ENCODE results near the gene TGFBR2.

TGFBR2 gene

DNA sequence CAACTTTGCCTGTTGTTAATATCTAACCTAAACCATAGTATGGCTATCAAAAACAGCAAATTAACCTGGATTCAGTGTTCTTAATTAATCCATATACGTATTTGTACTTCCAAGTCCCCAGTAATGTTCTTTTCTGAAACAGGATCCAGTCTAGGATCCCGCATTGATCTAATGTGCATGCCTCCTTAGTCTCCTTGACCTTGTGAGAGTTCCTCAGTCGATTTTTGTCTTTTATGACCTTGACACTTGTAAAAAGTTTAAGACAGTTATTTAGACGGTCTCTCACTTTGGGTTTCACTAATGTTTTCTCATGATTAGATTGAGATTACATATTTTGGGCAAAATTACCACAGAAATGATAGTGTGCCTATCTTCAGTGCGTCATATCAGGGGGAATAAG, 69.4 kb downstream of the TGFBR2 start (continued):
- TF ChIP-seq, protein P1, sequence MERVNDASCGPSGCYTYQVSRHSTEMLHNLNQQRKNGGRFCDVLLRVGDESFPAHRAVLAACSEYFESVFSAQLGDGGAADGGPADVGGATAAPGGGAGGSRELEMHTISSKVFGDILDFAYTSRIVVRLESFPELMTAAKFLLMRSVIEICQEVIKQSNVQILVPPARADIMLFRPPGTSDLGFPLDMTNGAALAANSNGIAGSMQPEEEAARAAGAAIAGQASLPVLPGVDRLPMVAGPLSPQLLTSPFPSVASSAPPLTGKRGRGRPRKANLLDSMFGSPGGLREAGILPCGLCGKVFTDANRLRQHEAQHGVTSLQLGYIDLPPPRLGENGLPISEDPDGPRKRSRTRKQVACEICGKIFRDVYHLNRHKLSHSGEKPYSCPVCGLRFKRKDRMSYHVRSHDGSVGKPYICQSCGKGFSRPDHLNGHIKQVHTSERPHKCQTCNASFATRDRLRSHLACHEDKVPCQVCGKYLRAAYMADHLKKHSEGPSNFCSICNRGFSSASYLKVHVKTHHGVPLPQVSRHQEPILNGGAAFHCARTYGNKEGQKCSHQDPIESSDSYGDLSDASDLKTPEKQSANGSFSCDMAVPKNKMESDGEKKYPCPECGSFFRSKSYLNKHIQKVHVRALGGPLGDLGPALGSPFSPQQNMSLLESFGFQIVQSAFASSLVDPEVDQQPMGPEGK (tag by site-specific recombination; IDR thresholded peaks at IDR 0.05), result no peak
- no peak for TF ChIP-seq OSR2 (tag by site-specific recombination; IDR thresholded peaks at IDR 0.05)
- TF ChIP-seq ZNF530 (tag by site-specific recombination; IDR thresholded peaks at IDR 0.05; ENCODE audit: low read depth), result no peak
- no peak for TF ChIP-seq YY2 (tag by site-specific recombination; IDR thresholded peaks at IDR 0.05)
- TF ChIP-seq ZNF335 (tag by site-specific recombination; conservative IDR thresholded peaks at IDR 0.05), result no peak
- no peak for TF ChIP-seq ZNF600 (tag by site-specific recombination; IDR thresholded peaks at IDR 0.05)
- no peak for TF ChIP-seq HOXD13 (CRISPR knock-in tag; IDR thresholded peaks at IDR 0.05; ENCODE audit: borderline replicate concordance)

DNA sequence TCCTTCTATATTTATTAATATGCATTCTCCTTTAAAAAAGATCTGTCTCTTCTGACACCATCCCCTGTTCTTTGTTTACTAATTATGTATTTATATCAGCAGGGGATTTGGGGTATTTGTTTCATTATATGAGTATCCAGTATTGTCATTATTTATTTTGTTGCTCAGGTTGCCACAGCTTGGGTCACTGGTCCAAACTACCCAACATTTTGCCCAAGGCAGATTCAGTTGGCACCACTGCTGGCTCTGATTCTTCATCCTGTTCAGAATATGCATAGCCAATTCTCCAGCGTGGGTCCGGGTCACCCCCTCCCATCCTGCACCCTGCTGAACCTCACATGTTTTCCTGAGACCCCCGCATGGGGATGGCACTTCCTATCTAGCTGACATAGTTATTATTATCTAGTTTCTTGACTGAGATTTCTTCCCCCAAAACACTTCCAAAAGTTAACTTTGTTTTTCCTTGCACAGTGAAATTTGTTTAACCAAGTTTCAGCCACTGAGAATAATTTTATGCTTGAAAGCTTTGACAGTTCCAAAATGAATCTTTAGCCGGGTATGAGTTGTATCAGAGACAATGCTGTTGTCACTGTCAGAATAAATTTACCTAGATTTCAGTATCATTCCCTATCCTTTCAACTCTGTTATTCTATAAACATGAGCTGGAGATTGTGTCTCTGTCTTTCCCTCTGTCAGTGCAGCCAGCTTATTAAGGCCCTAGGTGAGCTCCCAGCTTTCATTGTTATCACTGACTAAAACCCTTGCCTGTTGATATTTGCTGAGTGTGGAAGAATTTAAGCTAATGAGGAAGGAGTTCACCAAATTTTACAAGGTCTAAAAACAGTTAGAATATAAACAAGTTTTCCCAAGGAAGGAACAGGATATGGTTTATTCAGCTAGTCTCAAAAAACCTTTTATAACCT, 70.3 kb downstream of the TGFBR2 start:
- ChIA-PET POLR2A (no interaction called here), CTCF (no interaction called here)
- TF ChIP-seq ZNF324 (tag by site-specific recombination; IDR thresholded peaks at IDR 0.05) (no peak), ZNF701 (tag by site-specific recombination; IDR thresholded peaks at IDR 0.05) (no peak), ZNF521 (tag by site-specific recombination; IDR thresholded peaks at IDR 0.05) (no peak), WT1 (tag by site-specific recombination; IDR thresholded peaks at IDR 0.05) (no peak), ZNF391 (tag by site-specific recombination; IDR thresholded peaks at IDR 0.05; ENCODE audit: borderline replicate concordance, low read depth) (no peak), ZNF510 (tag by site-specific recombination; IDR thresholded peaks at IDR 0.05; ENCODE audit: insufficient replicate concordance) (no peak), ZNF121 (tag by site-specific recombination; IDR thresholded peaks at IDR 0.05) (no peak)
- Histone ChIP-seq H3K4me3 (ENCODE audit: low read depth, low read length) (no peak overlapping the region), H3K9me3 (ENCODE audit: control insufficient read depth, insufficient read depth, low read depth, low read length) (no peaks in the 10 kb centered on the region), H3K27ac (ENCODE audit: extremely low read depth, low read depth, low read length) (no peak overlapping the region), H3K4me1 (ENCODE audit: control insufficient read depth, insufficient read depth, low read length) (no peaks in the 10 kb centered on the region), H3K36me3 (ENCODE audit: control insufficient read depth in 2 of 2, insufficient read depth in 1 of 2, low read length in 2 of 2) (peaks cover 0 to 42% of the 10 kb centered on the region in 2 experiments; a peak in 1 of 3 replicates)

DNA sequence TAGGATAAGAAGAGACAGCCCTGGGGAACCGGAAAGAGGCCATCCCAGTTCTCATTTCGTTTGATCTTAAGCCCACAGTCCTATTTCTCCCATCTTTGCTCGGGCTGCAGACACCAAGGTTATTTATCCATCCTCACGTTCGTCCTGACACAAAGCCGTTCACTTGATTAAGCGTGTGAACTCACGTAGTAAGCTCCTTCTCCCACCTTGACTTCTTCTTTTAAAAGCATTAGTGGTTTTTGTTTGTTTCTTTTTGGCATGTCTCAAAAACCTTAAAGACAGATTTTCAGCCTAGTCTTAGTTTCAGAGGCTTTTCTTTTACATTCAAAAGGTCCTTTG, 70.9 kb downstream of the TGFBR2 start:
- CTCF ChIA-PET, result no interaction called here
- Histone ChIP-seq H3K9me3 (ENCODE audit: control insufficient read depth, insufficient read depth, low read depth, low read length) (no peaks in the 10 kb centered on the region), H3K27ac (ENCODE audit: extremely low read depth, low read depth, low read length) (no peak overlapping the region), H3K4me1 (ENCODE audit: control insufficient read depth, insufficient read depth, low read length) (no peaks in the 10 kb centered on the region), H3K36me3 (ENCODE audit: control insufficient read depth in 2 of 2, insufficient read depth in 1 of 2, low read length in 2 of 2) (peaks cover 0 to 36% of the 10 kb centered on the region in 2 experiments; a peak in 1 of 3 replicates), H3K4me3 (ENCODE audit: low read depth, low read length) (no peak overlapping the region)
- no peak for TF ChIP-seq ZNF184 (tag by site-specific recombination; IDR thresholded peaks at IDR 0.05)
- TF ChIP-seq, protein P2, sequence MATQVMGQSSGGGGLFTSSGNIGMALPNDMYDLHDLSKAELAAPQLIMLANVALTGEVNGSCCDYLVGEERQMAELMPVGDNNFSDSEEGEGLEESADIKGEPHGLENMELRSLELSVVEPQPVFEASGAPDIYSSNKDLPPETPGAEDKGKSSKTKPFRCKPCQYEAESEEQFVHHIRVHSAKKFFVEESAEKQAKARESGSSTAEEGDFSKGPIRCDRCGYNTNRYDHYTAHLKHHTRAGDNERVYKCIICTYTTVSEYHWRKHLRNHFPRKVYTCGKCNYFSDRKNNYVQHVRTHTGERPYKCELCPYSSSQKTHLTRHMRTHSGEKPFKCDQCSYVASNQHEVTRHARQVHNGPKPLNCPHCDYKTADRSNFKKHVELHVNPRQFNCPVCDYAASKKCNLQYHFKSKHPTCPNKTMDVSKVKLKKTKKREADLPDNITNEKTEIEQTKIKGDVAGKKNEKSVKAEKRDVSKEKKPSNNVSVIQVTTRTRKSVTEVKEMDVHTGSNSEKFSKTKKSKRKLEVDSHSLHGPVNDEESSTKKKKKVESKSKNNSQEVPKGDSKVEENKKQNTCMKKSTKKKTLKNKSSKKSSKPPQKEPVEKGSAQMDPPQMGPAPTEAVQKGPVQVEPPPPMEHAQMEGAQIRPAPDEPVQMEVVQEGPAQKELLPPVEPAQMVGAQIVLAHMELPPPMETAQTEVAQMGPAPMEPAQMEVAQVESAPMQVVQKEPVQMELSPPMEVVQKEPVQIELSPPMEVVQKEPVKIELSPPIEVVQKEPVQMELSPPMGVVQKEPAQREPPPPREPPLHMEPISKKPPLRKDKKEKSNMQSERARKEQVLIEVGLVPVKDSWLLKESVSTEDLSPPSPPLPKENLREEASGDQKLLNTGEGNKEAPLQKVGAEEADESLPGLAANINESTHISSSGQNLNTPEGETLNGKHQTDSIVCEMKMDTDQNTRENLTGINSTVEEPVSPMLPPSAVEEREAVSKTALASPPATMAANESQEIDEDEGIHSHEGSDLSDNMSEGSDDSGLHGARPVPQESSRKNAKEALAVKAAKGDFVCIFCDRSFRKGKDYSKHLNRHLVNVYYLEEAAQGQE (tag by site-specific recombination; IDR thresholded peaks at IDR 0.05), result no peak
- TF ChIP-seq ZNF311 (tag by site-specific recombination; IDR thresholded peaks at IDR 0.05; ENCODE audit: borderline replicate concordance), result no peak
- TF ChIP-seq, protein P3, sequence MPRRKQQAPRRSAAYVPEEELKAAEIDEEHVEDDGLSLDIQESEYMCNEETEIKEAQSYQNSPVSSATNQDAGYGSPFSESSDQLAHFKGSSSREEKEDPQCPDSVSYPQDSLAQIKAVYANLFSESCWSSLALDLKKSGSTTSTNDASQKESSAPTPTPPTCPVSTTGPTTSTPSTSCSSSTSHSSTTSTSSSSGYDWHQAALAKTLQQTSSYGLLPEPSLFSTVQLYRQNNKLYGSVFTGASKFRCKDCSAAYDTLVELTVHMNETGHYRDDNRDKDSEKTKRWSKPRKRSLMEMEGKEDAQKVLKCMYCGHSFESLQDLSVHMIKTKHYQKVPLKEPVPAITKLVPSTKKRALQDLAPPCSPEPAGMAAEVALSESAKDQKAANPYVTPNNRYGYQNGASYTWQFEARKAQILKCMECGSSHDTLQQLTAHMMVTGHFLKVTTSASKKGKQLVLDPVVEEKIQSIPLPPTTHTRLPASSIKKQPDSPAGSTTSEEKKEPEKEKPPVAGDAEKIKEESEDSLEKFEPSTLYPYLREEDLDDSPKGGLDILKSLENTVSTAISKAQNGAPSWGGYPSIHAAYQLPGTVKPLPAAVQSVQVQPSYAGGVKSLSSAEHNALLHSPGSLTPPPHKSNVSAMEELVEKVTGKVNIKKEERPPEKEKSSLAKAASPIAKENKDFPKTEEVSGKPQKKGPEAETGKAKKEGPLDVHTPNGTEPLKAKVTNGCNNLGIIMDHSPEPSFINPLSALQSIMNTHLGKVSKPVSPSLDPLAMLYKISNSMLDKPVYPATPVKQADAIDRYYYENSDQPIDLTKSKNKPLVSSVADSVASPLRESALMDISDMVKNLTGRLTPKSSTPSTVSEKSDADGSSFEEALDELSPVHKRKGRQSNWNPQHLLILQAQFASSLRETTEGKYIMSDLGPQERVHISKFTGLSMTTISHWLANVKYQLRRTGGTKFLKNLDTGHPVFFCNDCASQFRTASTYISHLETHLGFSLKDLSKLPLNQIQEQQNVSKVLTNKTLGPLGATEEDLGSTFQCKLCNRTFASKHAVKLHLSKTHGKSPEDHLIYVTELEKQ (tag by site-specific recombination; IDR thresholded peaks at IDR 0.05; ENCODE audit: borderline replicate concordance), result no peak
- no peak for TF ChIP-seq ZNF585B (tag by site-specific recombination; IDR thresholded peaks at IDR 0.05)
- TF ChIP-seq, protein P4, sequence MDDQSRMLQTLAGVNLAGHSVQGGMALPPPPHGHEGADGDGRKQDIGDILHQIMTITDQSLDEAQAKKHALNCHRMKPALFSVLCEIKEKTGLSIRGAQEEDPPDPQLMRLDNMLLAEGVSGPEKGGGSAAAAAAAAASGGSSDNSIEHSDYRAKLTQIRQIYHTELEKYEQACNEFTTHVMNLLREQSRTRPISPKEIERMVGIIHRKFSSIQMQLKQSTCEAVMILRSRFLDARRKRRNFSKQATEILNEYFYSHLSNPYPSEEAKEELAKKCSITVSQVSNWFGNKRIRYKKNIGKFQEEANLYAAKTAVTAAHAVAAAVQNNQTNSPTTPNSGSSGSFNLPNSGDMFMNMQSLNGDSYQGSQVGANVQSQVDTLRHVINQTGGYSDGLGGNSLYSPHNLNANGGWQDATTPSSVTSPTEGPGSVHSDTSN (CRISPR knock-in tag; IDR thresholded peaks at IDR 0.05), result no peak
- POLR2A ChIA-PET, result no interaction called here

Data from HEK293 (cell line).